Ramos (cell line): ENCODE data around the gene CRTAP.
"Not testable (repeated sequence)": the region's sequence is repeated elsewhere in the genome, so short reads cannot be mapped to it uniquely, and the experiment has no call there.

Experiments
- in situ Hi-C: fragments of 300-500 bp; cut with MboI; formaldehyde crosslinking; loops from one replicate; pipeline ENCODE4 v1.14.3; 2022; ENCODE audit warnings: low sequenced_read_pairs; ENCODE audit not compliant: unreplicated experiment

Gene CRTAP

GRCh38 chr3:33132019-33132360 lies 18.2 kb downstream of the CRTAP start:
- in situ Hi-C loops: loop anchor here (10.0 kb wide), 1 partner anchor 253 kb away; no protein-coding TSS in a partner anchor

- in situ Hi-C loops: loop anchor here (10.0 kb wide), 1 partner anchor 251 kb away; no protein-coding TSS in a partner anchor
Observed at GRCh38 chr3:33134026-33134625, 20.3 kb downstream of the CRTAP start.

- in situ Hi-C loops: loop anchor here (10.0 kb wide), 1 partner anchor 247 kb away; no protein-coding TSS in a partner anchor
Observed at GRCh38 chr3:33137691-33138090, 23.9 kb downstream of the CRTAP start.

GRCh38 chr3:33139006-33139623 lies 25.3 kb downstream of the CRTAP start:
- in situ Hi-C loops: loop anchor here (10.0 kb wide), 1 partner anchor 246 kb away; no protein-coding TSS in a partner anchor

GRCh38 chr3:33139996-33140395 lies 26.2 kb downstream of the CRTAP start:
- in situ Hi-C loops: loop anchor here (10.0 kb wide), 1 partner anchor 245 kb away; no protein-coding TSS in a partner anchor

GRCh38 chr3:33141006-33141405 lies 27.2 kb downstream of the CRTAP start:
- in situ Hi-C loops: no loop called here

GRCh38 chr3:33144433-33144832 lies 30.6 kb downstream of the CRTAP start:
- in situ Hi-C loops: no loop called here

GRCh38 chr3:33145221-33145900 lies 31.5 kb downstream of the CRTAP start:
- in situ Hi-C loops: no loop called here

- in situ Hi-C loops: no loop called here
Observed at GRCh38 chr3:33145901-33146580, 32.2 kb downstream of the CRTAP start.

GRCh38 chr3:33146791-33147445 lies 33.1 kb downstream of the CRTAP start:
- in situ Hi-C loops: no loop called here

- in situ Hi-C loops: no loop called here
Observed at GRCh38 chr3:33149342-33149741, 35.5 kb downstream of the CRTAP start.

GRCh38 chr3:33152363-33153360 lies 38.8 kb downstream of the CRTAP start:
- in situ Hi-C loops: no loop called here

- in situ Hi-C loops: no loop called here
Observed at GRCh38 chr3:33153782-33154181, 40.0 kb downstream of the CRTAP start.

- in situ Hi-C loops: no loop called here
Observed at GRCh38 chr3:33155301-33155700, 41.5 kb downstream of the CRTAP start.

- in situ Hi-C loops: no loop called here
Observed at GRCh38 chr3:33159234-33159633, 45.4 kb downstream of the CRTAP start.

- in situ Hi-C loops: no loop called here
Observed at GRCh38 chr3:33159981-33160380, 46.2 kb downstream of the CRTAP start.

- in situ Hi-C loops: not testable (repeated sequence)
Observed at GRCh38 chr3:33162621-33163020, 48.8 kb downstream of the CRTAP start.

GRCh38 chr3:33165372-33165771 lies 51.6 kb downstream of the CRTAP start:
- in situ Hi-C loops: no loop called here

GRCh38 chr3:33166095-33166494 lies 52.3 kb downstream of the CRTAP start:
- in situ Hi-C loops: no loop called here
